HEK293T (cell line): ENCODE data around the gene FRMPD2.
A peak's percentile ranks its signal among the peaks of the same experiment; 100 is the strongest.
"Not testable (repeated sequence)": the region's sequence is repeated elsewhere in the genome, so short reads cannot be mapped to it uniquely, and the experiment has no call there.

Experiments used
- CTCF ChIA-PET: fragments of 350-600 bp; formaldehyde crosslinking; extraction: SDS; loops from one replicate; lab custom pipeline; 2021; ENCODE audit warnings: antibody characterized with exemption, inconsistent platforms; lab: Yijun Ruan, JAX
- POLR2A ChIA-PET: fragments of 350-600 bp; formaldehyde crosslinking; extraction: SDS; loops from one replicate; lab custom pipeline; 2020; ENCODE audit warnings: antibody characterized with exemption, inconsistent platforms; lab: Yijun Ruan, JAX
- DNase-seq: peaks from one replicate; pipeline ENCODE4 v3.0.0; 2012; ENCODE audit warnings: mixed read lengths; ENCODE audit errors: extremely low spot score
- ARNT ChIP-seq: fragments of 450-650 bp; IDR thresholded peaks from 2 replicates; pipeline ENCODE4 v1.6.1; 2017; ENCODE audit warnings: mild to moderate bottlenecking
- BHLHE40 ChIP-seq: fragments of 450-650 bp; IDR thresholded peaks from 2 replicates; pipeline ENCODE4 v1.6.1; 2016; ENCODE audit warnings: mild to moderate bottlenecking, moderate library complexity, borderline replicate concordance
- CTBP1 ChIP-seq: fragments of 450-650 bp; IDR thresholded peaks from 2 replicates; pipeline ENCODE4 v1.6.1; 2016; ENCODE audit warnings: borderline replicate concordance
- ELF4 ChIP-seq: fragments of 450-650 bp; IDR thresholded peaks from 2 replicates; pipeline ENCODE4 v1.6.1; 2017; ENCODE audit warnings: antibody characterized with exemption
- FOXA1 ChIP-seq: fragments of 450-650 bp; IDR thresholded peaks from 2 replicates; pipeline ENCODE4 v1.6.1; 2016; ENCODE audit warnings: mild to moderate bottlenecking
- FOXK2 ChIP-seq: fragments of 450-650 bp; IDR thresholded peaks from 2 replicates; pipeline ENCODE4 v1.6.1; 2016; ENCODE audit warnings: mild to moderate bottlenecking
- FOXM1 ChIP-seq: fragments of 450-650 bp; IDR thresholded peaks from 2 replicates; pipeline ENCODE4 v1.6.1; 2017; ENCODE audit warnings: mild to moderate bottlenecking, borderline replicate concordance
- HDGF ChIP-seq: fragments of 450-650 bp; IDR thresholded peaks from 2 replicates; pipeline ENCODE4 v1.6.1; 2017; ENCODE audit warnings: antibody characterized with exemption, borderline replicate concordance
- L3MBTL2 ChIP-seq: fragments of 450-650 bp; conservative IDR thresholded peaks from 2 replicates; pipeline ENCODE4 v1.6.1; 2016; ENCODE audit warnings: mild to moderate bottlenecking
- LEF1 ChIP-seq: fragments of 450-650 bp; IDR thresholded peaks from 2 replicates; pipeline ENCODE4 v1.6.1; 2017; ENCODE audit warnings: mild to moderate bottlenecking, borderline replicate concordance
- NFRKB ChIP-seq: fragments of 450-650 bp; IDR thresholded peaks from 2 replicates; pipeline ENCODE4 v1.6.1; 2016; ENCODE audit warnings: mild to moderate bottlenecking, moderate library complexity
- SP1 ChIP-seq: fragments of 450-650 bp; IDR thresholded peaks from 2 replicates; pipeline ENCODE4 v1.6.1; 2017
- SUZ12 ChIP-seq: fragments of 450-650 bp; IDR thresholded peaks from 2 replicates; pipeline ENCODE4 v1.6.1; 2016; ENCODE audit warnings: mild to moderate bottlenecking
- TARDBP ChIP-seq: fragments of 450-650 bp; IDR thresholded peaks from 2 replicates; pipeline ENCODE4 v1.6.1; 2016
- ZNF384 ChIP-seq: fragments of 450-650 bp; IDR thresholded peaks from 2 replicates; pipeline ENCODE4 v1.6.1; 2016
- TF ChIP-seq, protein P1 (sequence below): fragments of 450-650 bp; IDR thresholded peaks from 2 replicates; pipeline ENCODE4 v1.6.1; 2016

The FRMPD2 gene

DNA sequence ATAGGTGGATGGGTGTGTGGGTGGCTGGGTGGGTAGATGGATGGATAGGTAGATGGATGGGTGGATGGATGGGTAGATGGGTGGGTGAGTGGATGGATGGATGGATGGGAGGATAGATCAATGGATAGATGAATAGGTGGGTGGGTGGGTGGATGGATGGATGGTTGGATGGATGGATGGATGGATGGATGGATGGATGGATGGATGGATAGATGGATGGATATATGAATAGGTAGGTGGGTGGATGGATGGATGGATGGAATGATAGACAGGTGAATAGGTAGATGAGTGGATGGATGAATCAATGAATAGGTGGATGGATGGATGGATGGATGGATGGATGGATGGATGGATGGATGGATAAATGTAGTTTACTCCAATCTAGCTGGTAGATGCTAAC is 52.7 kb downstream of the FRMPD2 start:
- POLR2A ChIA-PET, result no interaction called here
- TF ChIP-seq SP1, result no peak
- no peak for TF ChIP-seq ARNT
- TF ChIP-seq FOXK2, result no peak
- no peak for TF ChIP-seq HDGF
- TF ChIP-seq L3MBTL2, result no peak
- TF ChIP-seq SUZ12, result no peak
- TF ChIP-seq TARDBP, result no peak
- no peak for TF ChIP-seq NFRKB
- no peak for TF ChIP-seq FOXA1
- TF ChIP-seq LEF1, result no peak
- TF ChIP-seq BHLHE40, result no peak
- TF ChIP-seq CTBP1, result no peak
- TF ChIP-seq FOXM1, result no peak
- TF ChIP-seq ZNF384, result no peak
- no peak for TF ChIP-seq ELF4
- TF ChIP-seq, protein P1, sequence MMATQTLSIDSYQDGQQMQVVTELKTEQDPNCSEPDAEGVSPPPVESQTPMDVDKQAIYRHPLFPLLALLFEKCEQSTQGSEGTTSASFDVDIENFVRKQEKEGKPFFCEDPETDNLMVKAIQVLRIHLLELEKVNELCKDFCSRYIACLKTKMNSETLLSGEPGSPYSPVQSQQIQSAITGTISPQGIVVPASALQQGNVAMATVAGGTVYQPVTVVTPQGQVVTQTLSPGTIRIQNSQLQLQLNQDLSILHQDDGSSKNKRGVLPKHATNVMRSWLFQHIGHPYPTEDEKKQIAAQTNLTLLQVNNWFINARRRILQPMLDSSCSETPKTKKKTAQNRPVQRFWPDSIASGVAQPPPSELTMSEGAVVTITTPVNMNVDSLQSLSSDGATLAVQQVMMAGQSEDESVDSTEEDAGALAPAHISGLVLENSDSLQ, result no peak
- CTCF ChIA-PET, result no interaction called here
- DNase-seq, result no peak

- CTCF ChIA-PET, POLR2A ChIA-PET, DNase-seq: not testable (repeated sequence)
Observed at GRCh38 chr10:48221031-48221430, 53.5 kb downstream of the FRMPD2 start.

- no peak for TF ChIP-seq SP1
- TF ChIP-seq NFRKB, result no peak
- no peak for TF ChIP-seq L3MBTL2
- no peak for TF ChIP-seq FOXM1
- no peak for TF ChIP-seq ARNT
- no peak for TF ChIP-seq BHLHE40
- TF ChIP-seq, protein P1, result no peak
- no peak for TF ChIP-seq SUZ12
- TF ChIP-seq TARDBP, result no peak
- TF ChIP-seq LEF1, result no peak
- CTCF ChIA-PET, result no interaction called here
- POLR2A ChIA-PET, result no interaction called here
- DNase-seq, result no peak
Observed at GRCh38 chr10:48219194-48219593, 55.3 kb downstream of the FRMPD2 start.

DNA sequence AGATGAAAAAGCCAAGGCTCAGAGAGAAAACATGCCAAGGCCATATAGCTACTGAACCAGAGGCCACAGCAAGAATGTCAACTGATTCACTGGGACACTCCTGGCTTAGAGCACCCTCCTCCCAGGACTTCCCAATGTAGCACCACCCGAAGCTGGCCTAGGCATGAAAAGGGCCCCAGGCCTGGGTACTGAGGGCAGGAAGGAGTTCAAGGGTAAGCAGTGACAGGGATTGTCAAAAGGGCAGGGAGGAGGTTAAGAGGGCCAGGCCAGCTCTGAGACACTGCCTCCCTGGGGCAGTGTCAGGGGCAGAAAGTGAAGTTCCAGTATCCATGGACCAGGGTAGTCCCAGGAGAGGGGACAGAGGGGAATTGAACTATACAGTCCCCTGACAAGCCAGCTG is 57.8 kb downstream of the FRMPD2 start:
- TF ChIP-seq CTBP1 (no peak), LEF1 (no peak), ARNT (no peak), L3MBTL2 (no peak), TARDBP (no peak), ELF4 (no peak), FOXM1 (no peak), NFRKB (no peak), FOXK2 (no peak), SUZ12 (no peak), SP1 (no peak), FOXA1 (no peak), HDGF (no peak), ZNF384 (no peak), BHLHE40 (no peak)
- TF ChIP-seq, protein P1, result no peak
- CTCF ChIA-PET, result no interaction called here
- POLR2A ChIA-PET, result no interaction called here
- DNase-seq, result no peak

DNA sequence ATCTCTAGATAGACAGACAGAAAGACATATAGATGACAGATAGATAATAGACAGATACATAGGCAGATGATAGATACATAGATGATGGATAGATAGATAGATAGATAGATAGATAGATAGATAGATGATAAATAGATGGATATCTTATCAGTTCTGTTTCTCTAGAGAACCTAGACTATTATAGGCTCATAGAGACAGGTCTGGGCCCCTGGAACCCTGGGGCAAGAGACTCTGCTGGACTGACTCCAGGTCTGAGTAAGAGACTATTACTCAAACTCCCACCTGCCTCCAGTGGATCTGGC is 58.3 kb downstream of the FRMPD2 start:
- no peak for DNase-seq
- CTCF ChIA-PET, result no interaction called here
- POLR2A ChIA-PET, result no interaction called here
- TF ChIP-seq ZNF384, result no peak
- no peak for TF ChIP-seq FOXK2

GRCh38 chr10:48215486-48216203 is 58.9 kb downstream of the FRMPD2 start:
- CTCF ChIA-PET, result no interaction called here
- peak; percentile 71 for DNase-seq
- TF ChIP-seq L3MBTL2, result no peak
- TF ChIP-seq FOXK2, result no peak
- POLR2A ChIA-PET, result no interaction called here

DNA sequence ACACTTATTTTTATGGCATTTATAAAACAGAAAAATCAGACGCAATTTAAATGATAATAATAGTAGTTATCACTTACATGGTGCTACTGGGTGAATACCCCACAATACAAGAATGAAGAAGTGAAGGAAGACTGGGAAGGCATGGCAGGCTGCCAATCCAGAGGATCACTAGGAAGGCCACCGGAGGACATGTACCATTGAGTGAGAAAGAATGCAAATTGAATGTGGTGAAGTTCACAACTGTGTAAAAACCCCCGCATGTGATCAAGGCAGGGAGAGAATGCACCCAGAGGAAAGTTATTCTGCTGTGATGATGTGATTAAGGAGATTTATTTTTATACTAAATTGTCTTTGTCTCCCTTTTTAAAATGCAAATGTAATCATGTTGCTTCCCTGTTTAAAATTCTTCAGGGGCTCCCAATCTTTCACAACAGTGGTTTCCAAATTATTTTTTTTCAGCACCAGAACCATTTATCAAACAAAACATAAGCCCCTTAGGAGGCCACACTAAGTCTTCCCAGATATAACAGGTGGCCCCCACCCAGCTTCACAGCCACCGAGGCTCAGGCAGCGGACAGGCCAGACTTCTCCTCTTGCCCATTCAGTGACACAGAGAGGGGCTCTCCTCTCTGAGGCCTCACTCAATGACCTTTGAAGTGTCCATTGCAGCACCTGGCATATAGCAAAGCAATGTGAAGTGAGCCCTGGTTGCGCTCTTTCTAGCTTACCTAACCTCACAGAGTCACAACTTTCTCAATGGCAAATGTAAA is 59.6 kb downstream of the FRMPD2 start:
- TF ChIP-seq TARDBP, result no peak
- no peak for TF ChIP-seq SUZ12
- TF ChIP-seq FOXA1, result no peak
- TF ChIP-seq FOXM1, result no peak
- no peak for TF ChIP-seq NFRKB
- no peak for TF ChIP-seq SP1
- no peak for TF ChIP-seq LEF1
- no peak for DNase-seq
- ChIA-PET POLR2A (no interaction called here), CTCF (no interaction called here)
